SK-N-SH (cell line): ENCODE measurements around the gene TACC2. TPM values are rescaled to one million over a fixed set of nuclear protein-coding genes. Genes with fewer than 3 reads are reported as not detected.

Experiments
- CTCF ChIA-PET: fragments of 300-600, 350-600 bp; formaldehyde crosslinking; extraction: SDS; loops from one replicate; lab custom pipeline; 2021; lab: Yijun Ruan, JAX
- POLR2A ChIA-PET: fragments of 350-600 bp; sonication (Branson Sonifier 250); formaldehyde crosslinking; extraction: SDS; loops from one replicate; lab custom pipeline; 2020; ENCODE audit warnings: antibody characterized with exemption, inconsistent platforms; lab: Yijun Ruan, JAX
- DNase-seq: peaks from one replicate; pipeline ENCODE4 v3.0.0; 2012
- H2AFZ ChIP-seq: fragments of 200-600 bp; sonication (generic); 2 replicates; pipeline ENCODE4 v1.8.1; 2016; ENCODE audit warnings: antibody characterized with exemption, mild to moderate bottlenecking, low read depth
- H3F3A ChIP-seq: fragments of 200-600 bp; sonication (generic); replicated peaks from 2 replicates; pipeline ENCODE3; 2016; ENCODE audit warnings: antibody characterized with exemption, mild to moderate bottlenecking; ENCODE audit not compliant: insufficient read depth
- H3K27ac ChIP-seq, 2 experiments: fragments of 200-500 bp in 1 of 2; fragments of 200-600 bp in 1 of 2; sonication (Bioruptor generic) in 1 of 2; sonication (generic), shearing (Covaris generic) in 1 of 2; 2 replicates each; pipeline versions ENCODE4 v1.5.1 to v1.6.1; 2014 to 2016; ENCODE audit warnings: low read depth in 2 of 2, inconsistent platforms in 1 of 2, low read length in 1 of 2, mild to moderate bottlenecking in 1 of 2, mixed read lengths in 1 of 2
- H3K27me3 ChIP-seq: fragments of 200-600 bp; sonication (generic), shearing (Covaris generic); 2 replicates; pipeline ENCODE4 v1.6.1; 2016; ENCODE audit warnings: mixed run types; ENCODE audit not compliant: insufficient read depth
- H3K36me3 ChIP-seq, 2 experiments: fragments of 200-500 bp in 1 of 2; fragments of 200-600 bp in 1 of 2; sonication (Bioruptor generic) in 1 of 2; sonication (generic) in 1 of 2; replicated peaks in 1 of 2; 2 replicates each; pipeline versions ENCODE3 to v1.5.1; 2014 to 2016; ENCODE audit warnings: low read length in 1 of 2, mild to moderate bottlenecking in 1 of 2; ENCODE audit not compliant: insufficient read depth in 2 of 2, control insufficient read depth in 1 of 2
- H3K4me1 ChIP-seq, 2 experiments: fragments of 200-500 bp in 1 of 2; fragments of 200-600 bp in 1 of 2; sonication (Bioruptor generic) in 1 of 2; sonication (generic), shearing (Covaris generic) in 1 of 2; 2 replicates each; pipeline versions ENCODE4 v1.5.1 to v1.6.1; 2014 to 2016; ENCODE audit warnings: low read depth in 1 of 2, low read length in 1 of 2, mixed run types in 1 of 2; ENCODE audit not compliant: insufficient read depth in 2 of 2, control insufficient read depth in 1 of 2
- H3K4me2 ChIP-seq: fragments of 200-600 bp; sonication (generic), shearing (Covaris generic); 2 replicates; pipeline ENCODE4 v1.6.1; 2017; ENCODE audit warnings: mixed run types
- H3K4me3 ChIP-seq, 2 experiments: fragments of 200-500 bp in 1 of 2; fragments of 200-600 bp in 1 of 2; sonication (Bioruptor generic) in 1 of 2; sonication (generic), shearing (Covaris generic) in 1 of 2; 2 replicates each; pipeline versions ENCODE4 v1.5.1 to v1.8.1; 2014 to 2016; ENCODE audit warnings: low read depth in 2 of 2, inconsistent platforms in 1 of 2, low read length in 1 of 2, mild to moderate bottlenecking in 1 of 2, mixed read lengths in 1 of 2, moderate library complexity in 1 of 2
- H3K79me2 ChIP-seq: fragments of 200-600 bp; sonication (generic); 2 replicates; pipeline ENCODE4 v1.8.1; 2017; ENCODE audit warnings: mild to moderate bottlenecking; ENCODE audit not compliant: insufficient read depth
- H3K9ac ChIP-seq: fragments of 200-600 bp; sonication (generic); 2 replicates; pipeline ENCODE4 v1.6.1; 2017; ENCODE audit warnings: mixed run types
- H3K9me2 ChIP-seq: fragments of 200-600 bp; sonication (generic); 2 replicates; pipeline ENCODE4 v1.6.1; 2017; ENCODE audit warnings: mixed run types
- H3K9me3 ChIP-seq: fragments of 200-600 bp; sonication (generic); 2 replicates; pipeline ENCODE4 v1.6.1; 2017; ENCODE audit warnings: mixed run types, mild to moderate bottlenecking, moderate library complexity
- H4K20me1 ChIP-seq: fragments of 200-600 bp; sonication (generic); 2 replicates; pipeline ENCODE4 v1.6.1; 2017; ENCODE audit warnings: mild to moderate bottlenecking, mixed run types; ENCODE audit not compliant: insufficient read depth
- ELF1 ChIP-seq: IDR thresholded peaks from 2 replicates; pipeline ENCODE4 v1.4.0; 2012
- EP300 ChIP-seq, 2 experiments: IDR thresholded peaks; 2 replicates each; pipeline versions ENCODE4 v1.4.0 to v1.6.1; 2012; ENCODE audit warnings: borderline replicate concordance in 1 of 2, low read depth in 1 of 2, low read length in 1 of 2
- EZH2phosphoT487 ChIP-seq: fragments of 200-600 bp; sonication (generic); IDR thresholded peaks from 2 replicates; pipeline ENCODE4 v1.6.1; 2017; ENCODE audit warnings: low read depth, mixed run types, mild to moderate bottlenecking, antibody characterized with exemption, moderate library complexity, borderline replicate concordance
- FOXM1 ChIP-seq: IDR thresholded peaks from 2 replicates; pipeline ENCODE4 v1.4.0; 2012; ENCODE audit warnings: low read depth, mild to moderate bottlenecking
- GATA2 ChIP-seq: sonication (generic); formaldehyde crosslinking; IDR thresholded peaks from 2 replicates; pipeline ENCODE4 v1.5.0; 2020; ENCODE audit warnings: mild to moderate bottlenecking, missing genetic modification reagents
- JUND ChIP-seq: IDR thresholded peaks from 2 replicates; pipeline ENCODE4 v1.4.0; 2012
- NFIC ChIP-seq: IDR thresholded peaks from 2 replicates; pipeline ENCODE4 v1.4.0; 2012; ENCODE audit warnings: borderline replicate concordance
- NRF1 ChIP-seq: IDR thresholded peaks from 2 replicates; pipeline ENCODE4 v1.6.1; 2012; ENCODE audit warnings: low read depth, mild to moderate bottlenecking, low read length
- RAD21 ChIP-seq: IDR thresholded peaks from 2 replicates; pipeline ENCODE4 v1.6.1; 2012; ENCODE audit warnings: mild to moderate bottlenecking, low read length
- RCOR1 ChIP-seq: fragments of 150-350 bp; IDR thresholded peaks from 2 replicates; pipeline ENCODE4 v1.6.1; 2017; ENCODE audit warnings: antibody characterized with exemption, low read length
- RFX5 ChIP-seq: IDR thresholded peaks from 2 replicates; pipeline ENCODE4 v1.6.1; 2012; ENCODE audit warnings: mild to moderate bottlenecking, improper control_type of control experiment, low read length
- TAF1 ChIP-seq: IDR thresholded peaks from 2 replicates; pipeline ENCODE4 v1.6.1; 2012; ENCODE audit warnings: low read depth, mild to moderate bottlenecking, low read length, moderate library complexity, borderline replicate concordance
- TEAD4 ChIP-seq: IDR thresholded peaks from 2 replicates; pipeline ENCODE4 v1.4.0; 2012; ENCODE audit warnings: mild to moderate bottlenecking, borderline replicate concordance; ENCODE audit not compliant: insufficient read depth
- USF1 ChIP-seq: IDR thresholded peaks from 2 replicates; pipeline ENCODE4 v1.4.0; 2012; ENCODE audit warnings: low read depth, borderline replicate concordance
- YY1 ChIP-seq: IDR thresholded peaks from 2 replicates; pipeline ENCODE4 v1.4.0; 2012; ENCODE audit warnings: low read depth, mild to moderate bottlenecking
- WGBS: methylation state at CpG from one replicate; pipeline ENCODE4 v1.1.6; 2017; ENCODE audit warnings: low lambda C conversion rate; 5-methylcytosine and 5-hydroxymethylcytosine counted together
- polyA plus RNA-seq, 3 experiments: library from polyadenylated mRNA; depleted of rRNA; stranded (reverse); fragments of >200 nt; gene quantifications; 2 replicates each; pipeline ENCODE4 v1.2.3, GENCODE V29; 2012
- TF ChIP-seq, protein P1 (sequence below): fragments of 150-350 bp; IDR thresholded peaks from 2 replicates; pipeline ENCODE4 v1.6.1; 2016; ENCODE audit warnings: mild to moderate bottlenecking, low read depth, low read length
- TF ChIP-seq, protein P2 (sequence below): fragments of 200-600 bp; sonication (generic); IDR thresholded peaks from 2 replicates; pipeline ENCODE4 v1.6.1; 2017; ENCODE audit warnings: antibody characterized with exemption, mild to moderate bottlenecking, moderate library complexity
- TF ChIP-seq, protein P3 (sequence below): IDR thresholded peaks from 2 replicates; pipeline ENCODE4; 2012
- TF ChIP-seq, protein P4 (sequence below): IDR thresholded peaks from 2 replicates; pipeline ENCODE4 v1.6.1; 2012; ENCODE audit warnings: mild to moderate bottlenecking, low read depth, low read length, moderate library complexity

Gene TACC2
- polyA plus RNA-seq, 1 of the 3 experiments (the other 2 are of a cell fraction): 8.8 TPM

DNA sequence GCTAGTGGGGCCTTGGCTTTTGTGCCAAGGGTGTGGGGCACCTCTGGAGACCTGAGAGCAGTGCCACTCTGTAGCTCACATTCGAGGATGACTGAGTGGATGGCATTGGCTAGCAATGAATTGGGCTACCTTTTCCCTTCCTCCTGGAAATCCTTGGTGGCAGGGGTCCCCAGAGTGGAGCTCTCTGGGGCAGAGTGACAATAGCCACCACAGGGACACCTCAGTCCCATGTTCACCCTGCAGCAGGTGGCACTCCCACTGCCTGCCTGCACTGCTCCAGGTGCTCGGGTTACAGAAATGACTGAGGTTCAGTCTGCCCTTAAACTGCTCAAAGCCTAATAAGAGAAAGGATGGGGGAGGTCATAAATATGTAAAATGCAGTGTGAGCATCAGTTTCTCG is 300.0 kb downstream of the TACC2 start:
- no peaks in the 10 kb centered on the region for H3K27me3 ChIP-seq
- ChIA-PET CTCF (interaction anchor here (1.0 to 1.5 kb wide), 4 partner anchors 10 to 146 kb away, joined by 3 to 4 read pairs (median 4); no protein-coding TSS in a partner anchor), POLR2A (no interaction called here)
- TF ChIP-seq GATA2 (no peak), RCOR1 (no peak), RAD21 (no peak), EZH2phosphoT487 (no peak), EP300 (IDR thresholded peaks at IDR 0.05; ENCODE audit: borderline replicate concordance in 1 of 2, low read depth in 1 of 2, low read length in 1 of 2) (no peak), TEAD4 (no peak), TAF1 (no peak), NRF1 (no peak), RFX5 (no peak), YY1 (no peak), USF1 (no peak), JUND (no peak)
- TF ChIP-seq, protein P1, sequence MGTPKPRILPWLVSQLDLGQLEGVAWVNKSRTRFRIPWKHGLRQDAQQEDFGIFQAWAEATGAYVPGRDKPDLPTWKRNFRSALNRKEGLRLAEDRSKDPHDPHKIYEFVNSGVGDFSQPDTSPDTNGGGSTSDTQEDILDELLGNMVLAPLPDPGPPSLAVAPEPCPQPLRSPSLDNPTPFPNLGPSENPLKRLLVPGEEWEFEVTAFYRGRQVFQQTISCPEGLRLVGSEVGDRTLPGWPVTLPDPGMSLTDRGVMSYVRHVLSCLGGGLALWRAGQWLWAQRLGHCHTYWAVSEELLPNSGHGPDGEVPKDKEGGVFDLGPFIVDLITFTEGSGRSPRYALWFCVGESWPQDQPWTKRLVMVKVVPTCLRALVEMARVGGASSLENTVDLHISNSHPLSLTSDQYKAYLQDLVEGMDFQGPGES: no peak
- no peak for DNase-seq
- H3K9me2 ChIP-seq: no peaks in the 10 kb centered on the region
- no peaks in the 10 kb centered on the region for H4K20me1 ChIP-seq
- H3F3A ChIP-seq: no peaks in the 10 kb centered on the region
- no peaks in the 10 kb centered on the region for H3K79me2 ChIP-seq
- no peak overlapping the region for H3K9ac ChIP-seq
- no peaks in the 10 kb centered on the region for H3K36me3 ChIP-seq
- no peak overlapping the region for H3K27ac ChIP-seq
- no peak overlapping the region for H3K4me2 ChIP-seq
- 40% methylated on average over 3 of the region's 3 CpGs for WGBS
- H3K9me3 ChIP-seq: no peaks in the 10 kb centered on the region
- H3K4me3 ChIP-seq: no peak overlapping the region
- no peaks in the 10 kb centered on the region for H3K4me1 ChIP-seq
- H2AFZ ChIP-seq: no peak overlapping the region

- no peak overlapping the region for H3K9ac ChIP-seq
- POLR2A ChIA-PET: no interaction called here
- no peak for DNase-seq
- no peaks in the 10 kb centered on the region for H3K9me3 ChIP-seq
- CTCF ChIA-PET: interaction anchor here (1.3 kb wide), 1 partner anchor 8 kb away, joined by 3 read pairs; no protein-coding TSS in a partner anchor
- no peaks in the 10 kb centered on the region for H3K9me2 ChIP-seq
- no peak overlapping the region for H3K4me3 ChIP-seq
- WGBS: 82% methylated on average over 6 of the region's 7 CpGs
- no peaks in the 10 kb centered on the region for H4K20me1 ChIP-seq
- H3F3A ChIP-seq: no peaks in the 10 kb centered on the region
- no peak overlapping the region for H2AFZ ChIP-seq
- H3K36me3 ChIP-seq: no peaks in the 10 kb centered on the region
- H3K79me2 ChIP-seq: no peaks in the 10 kb centered on the region
- no peaks in the 10 kb centered on the region for H3K27me3 ChIP-seq
- H3K27ac ChIP-seq: no peak overlapping the region
- no peaks in the 10 kb centered on the region; a peak in 1 of 4 replicates for H3K4me1 ChIP-seq
- no peak overlapping the region for H3K4me2 ChIP-seq
- TF ChIP-seq NFIC: no peak
- TF ChIP-seq TAF1: no peak
- TF ChIP-seq, protein P2, sequence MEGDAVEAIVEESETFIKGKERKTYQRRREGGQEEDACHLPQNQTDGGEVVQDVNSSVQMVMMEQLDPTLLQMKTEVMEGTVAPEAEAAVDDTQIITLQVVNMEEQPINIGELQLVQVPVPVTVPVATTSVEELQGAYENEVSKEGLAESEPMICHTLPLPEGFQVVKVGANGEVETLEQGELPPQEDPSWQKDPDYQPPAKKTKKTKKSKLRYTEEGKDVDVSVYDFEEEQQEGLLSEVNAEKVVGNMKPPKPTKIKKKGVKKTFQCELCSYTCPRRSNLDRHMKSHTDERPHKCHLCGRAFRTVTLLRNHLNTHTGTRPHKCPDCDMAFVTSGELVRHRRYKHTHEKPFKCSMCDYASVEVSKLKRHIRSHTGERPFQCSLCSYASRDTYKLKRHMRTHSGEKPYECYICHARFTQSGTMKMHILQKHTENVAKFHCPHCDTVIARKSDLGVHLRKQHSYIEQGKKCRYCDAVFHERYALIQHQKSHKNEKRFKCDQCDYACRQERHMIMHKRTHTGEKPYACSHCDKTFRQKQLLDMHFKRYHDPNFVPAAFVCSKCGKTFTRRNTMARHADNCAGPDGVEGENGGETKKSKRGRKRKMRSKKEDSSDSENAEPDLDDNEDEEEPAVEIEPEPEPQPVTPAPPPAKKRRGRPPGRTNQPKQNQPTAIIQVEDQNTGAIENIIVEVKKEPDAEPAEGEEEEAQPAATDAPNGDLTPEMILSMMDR: no peak
- TF ChIP-seq, protein P3, sequence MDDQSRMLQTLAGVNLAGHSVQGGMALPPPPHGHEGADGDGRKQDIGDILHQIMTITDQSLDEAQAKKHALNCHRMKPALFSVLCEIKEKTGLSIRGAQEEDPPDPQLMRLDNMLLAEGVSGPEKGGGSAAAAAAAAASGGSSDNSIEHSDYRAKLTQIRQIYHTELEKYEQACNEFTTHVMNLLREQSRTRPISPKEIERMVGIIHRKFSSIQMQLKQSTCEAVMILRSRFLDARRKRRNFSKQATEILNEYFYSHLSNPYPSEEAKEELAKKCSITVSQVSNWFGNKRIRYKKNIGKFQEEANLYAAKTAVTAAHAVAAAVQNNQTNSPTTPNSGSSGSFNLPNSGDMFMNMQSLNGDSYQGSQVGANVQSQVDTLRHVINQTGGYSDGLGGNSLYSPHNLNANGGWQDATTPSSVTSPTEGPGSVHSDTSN: no peak
- no peak for TF ChIP-seq EP300 (IDR thresholded peaks at IDR 0.05; ENCODE audit: borderline replicate concordance in 1 of 2, low read depth in 1 of 2, low read length in 1 of 2)
- TF ChIP-seq, protein P4, sequence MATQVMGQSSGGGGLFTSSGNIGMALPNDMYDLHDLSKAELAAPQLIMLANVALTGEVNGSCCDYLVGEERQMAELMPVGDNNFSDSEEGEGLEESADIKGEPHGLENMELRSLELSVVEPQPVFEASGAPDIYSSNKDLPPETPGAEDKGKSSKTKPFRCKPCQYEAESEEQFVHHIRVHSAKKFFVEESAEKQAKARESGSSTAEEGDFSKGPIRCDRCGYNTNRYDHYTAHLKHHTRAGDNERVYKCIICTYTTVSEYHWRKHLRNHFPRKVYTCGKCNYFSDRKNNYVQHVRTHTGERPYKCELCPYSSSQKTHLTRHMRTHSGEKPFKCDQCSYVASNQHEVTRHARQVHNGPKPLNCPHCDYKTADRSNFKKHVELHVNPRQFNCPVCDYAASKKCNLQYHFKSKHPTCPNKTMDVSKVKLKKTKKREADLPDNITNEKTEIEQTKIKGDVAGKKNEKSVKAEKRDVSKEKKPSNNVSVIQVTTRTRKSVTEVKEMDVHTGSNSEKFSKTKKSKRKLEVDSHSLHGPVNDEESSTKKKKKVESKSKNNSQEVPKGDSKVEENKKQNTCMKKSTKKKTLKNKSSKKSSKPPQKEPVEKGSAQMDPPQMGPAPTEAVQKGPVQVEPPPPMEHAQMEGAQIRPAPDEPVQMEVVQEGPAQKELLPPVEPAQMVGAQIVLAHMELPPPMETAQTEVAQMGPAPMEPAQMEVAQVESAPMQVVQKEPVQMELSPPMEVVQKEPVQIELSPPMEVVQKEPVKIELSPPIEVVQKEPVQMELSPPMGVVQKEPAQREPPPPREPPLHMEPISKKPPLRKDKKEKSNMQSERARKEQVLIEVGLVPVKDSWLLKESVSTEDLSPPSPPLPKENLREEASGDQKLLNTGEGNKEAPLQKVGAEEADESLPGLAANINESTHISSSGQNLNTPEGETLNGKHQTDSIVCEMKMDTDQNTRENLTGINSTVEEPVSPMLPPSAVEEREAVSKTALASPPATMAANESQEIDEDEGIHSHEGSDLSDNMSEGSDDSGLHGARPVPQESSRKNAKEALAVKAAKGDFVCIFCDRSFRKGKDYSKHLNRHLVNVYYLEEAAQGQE: no peak
- no peak for TF ChIP-seq FOXM1
- no peak for TF ChIP-seq TEAD4
- TF ChIP-seq ELF1: no peak
- no peak for TF ChIP-seq USF1
Observed at GRCh38 chr10:122290334-122290733, 301.4 kb downstream of the TACC2 start.
